SK-N-SH (cell line): Measurements from ENCODE around the gene CHD9. TPM values are rescaled to one million over a fixed set of nuclear protein-coding genes. Genes with fewer than 3 reads are reported as not detected.
A peak's percentile ranks its signal among the peaks of the same experiment; 100 is the strongest.

ENCODE experiments used
- CTCF ChIA-PET: fragments of 300-600, 350-600 bp; formaldehyde crosslinking; extraction: SDS; loops from one replicate; lab custom pipeline; 2021; lab: Yijun Ruan, JAX
- POLR2A ChIA-PET: fragments of 350-600 bp; sonication (Branson Sonifier 250); formaldehyde crosslinking; extraction: SDS; loops from one replicate; lab custom pipeline; 2020; ENCODE audit warnings: antibody characterized with exemption, inconsistent platforms; lab: Yijun Ruan, JAX
- DNase-seq: peaks from one replicate; pipeline ENCODE4 v3.0.0; 2012
- H2AFZ ChIP-seq: fragments of 200-600 bp; sonication (generic); 2 replicates; pipeline ENCODE4 v1.8.1; 2016; ENCODE audit warnings: antibody characterized with exemption, mild to moderate bottlenecking, low read depth
- H3F3A ChIP-seq: fragments of 200-600 bp; sonication (generic); replicated peaks from 2 replicates; pipeline ENCODE3; 2016; ENCODE audit warnings: antibody characterized with exemption, mild to moderate bottlenecking; ENCODE audit not compliant: insufficient read depth
- H3K27ac ChIP-seq, 2 experiments: fragments of 200-500 bp in 1 of 2; fragments of 200-600 bp in 1 of 2; sonication (Bioruptor generic) in 1 of 2; sonication (generic), shearing (Covaris generic) in 1 of 2; 2 replicates each; pipeline versions ENCODE4 v1.5.1 to v1.6.1; 2014 to 2016; ENCODE audit warnings: low read depth in 2 of 2, inconsistent platforms in 1 of 2, low read length in 1 of 2, mild to moderate bottlenecking in 1 of 2, mixed read lengths in 1 of 2
- H3K27me3 ChIP-seq: fragments of 200-600 bp; sonication (generic), shearing (Covaris generic); 2 replicates; pipeline ENCODE4 v1.6.1; 2016; ENCODE audit warnings: mixed run types; ENCODE audit not compliant: insufficient read depth
- H3K36me3 ChIP-seq, 2 experiments: fragments of 200-500 bp in 1 of 2; fragments of 200-600 bp in 1 of 2; sonication (Bioruptor generic) in 1 of 2; sonication (generic) in 1 of 2; replicated peaks in 1 of 2; 2 replicates each; pipeline versions ENCODE3 to v1.5.1; 2014 to 2016; ENCODE audit warnings: low read length in 1 of 2, mild to moderate bottlenecking in 1 of 2; ENCODE audit not compliant: insufficient read depth in 2 of 2, control insufficient read depth in 1 of 2
- H3K4me1 ChIP-seq, 2 experiments: fragments of 200-500 bp in 1 of 2; fragments of 200-600 bp in 1 of 2; sonication (Bioruptor generic) in 1 of 2; sonication (generic), shearing (Covaris generic) in 1 of 2; 2 replicates each; pipeline versions ENCODE4 v1.5.1 to v1.6.1; 2014 to 2016; ENCODE audit warnings: low read depth in 1 of 2, low read length in 1 of 2, mixed run types in 1 of 2; ENCODE audit not compliant: insufficient read depth in 2 of 2, control insufficient read depth in 1 of 2
- H3K4me2 ChIP-seq: fragments of 200-600 bp; sonication (generic), shearing (Covaris generic); 2 replicates; pipeline ENCODE4 v1.6.1; 2017; ENCODE audit warnings: mixed run types
- H3K4me3 ChIP-seq, 2 experiments: fragments of 200-500 bp in 1 of 2; fragments of 200-600 bp in 1 of 2; sonication (Bioruptor generic) in 1 of 2; sonication (generic), shearing (Covaris generic) in 1 of 2; 2 replicates each; pipeline versions ENCODE4 v1.5.1 to v1.8.1; 2014 to 2016; ENCODE audit warnings: low read depth in 2 of 2, inconsistent platforms in 1 of 2, low read length in 1 of 2, mild to moderate bottlenecking in 1 of 2, mixed read lengths in 1 of 2, moderate library complexity in 1 of 2
- H3K79me2 ChIP-seq: fragments of 200-600 bp; sonication (generic); 2 replicates; pipeline ENCODE4 v1.8.1; 2017; ENCODE audit warnings: mild to moderate bottlenecking; ENCODE audit not compliant: insufficient read depth
- H3K9ac ChIP-seq: fragments of 200-600 bp; sonication (generic); 2 replicates; pipeline ENCODE4 v1.6.1; 2017; ENCODE audit warnings: mixed run types
- H3K9me2 ChIP-seq: fragments of 200-600 bp; sonication (generic); 2 replicates; pipeline ENCODE4 v1.6.1; 2017; ENCODE audit warnings: mixed run types
- H3K9me3 ChIP-seq: fragments of 200-600 bp; sonication (generic); 2 replicates; pipeline ENCODE4 v1.6.1; 2017; ENCODE audit warnings: mixed run types, mild to moderate bottlenecking, moderate library complexity
- H4K20me1 ChIP-seq: fragments of 200-600 bp; sonication (generic); 2 replicates; pipeline ENCODE4 v1.6.1; 2017; ENCODE audit warnings: mild to moderate bottlenecking, mixed run types; ENCODE audit not compliant: insufficient read depth
- CHD2 ChIP-seq: fragments of 150-350 bp; IDR thresholded peaks from 2 replicates; pipeline ENCODE4 v1.6.1; 2018; ENCODE audit warnings: low read length; ENCODE audit not compliant: partially characterized antibody
- ELF1 ChIP-seq: IDR thresholded peaks from 2 replicates; pipeline ENCODE4 v1.4.0; 2012
- FOSL2 ChIP-seq: IDR thresholded peaks from 2 replicates; pipeline ENCODE4 v1.4.0; 2012; ENCODE audit warnings: low read depth, mild to moderate bottlenecking, moderate library complexity, borderline replicate concordance
- FOXJ3 ChIP-seq: sonication (generic); formaldehyde crosslinking; IDR thresholded peaks from 2 replicates; pipeline ENCODE4 v1.5.1; 2020; ENCODE audit warnings: mild to moderate bottlenecking, missing genetic modification reagents
- FOXM1 ChIP-seq: IDR thresholded peaks from 2 replicates; pipeline ENCODE4 v1.4.0; 2012; ENCODE audit warnings: low read depth, mild to moderate bottlenecking
- GABPA ChIP-seq: IDR thresholded peaks from 2 replicates; pipeline ENCODE4 v1.4.0; 2012; ENCODE audit warnings: low read depth, mild to moderate bottlenecking
- MAX ChIP-seq: IDR thresholded peaks from 2 replicates; pipeline ENCODE4 v1.4.0; 2012; ENCODE audit warnings: low read depth
- MEF2A ChIP-seq: IDR thresholded peaks from 2 replicates; pipeline ENCODE4 v1.4.0; 2012; ENCODE audit warnings: low read depth, borderline replicate concordance
- MXI1 ChIP-seq: IDR thresholded peaks from 2 replicates; pipeline ENCODE4 v1.6.1; 2012; ENCODE audit warnings: mild to moderate bottlenecking, low read depth, low read length, improper control_type of control experiment
- NFIC ChIP-seq: IDR thresholded peaks from 2 replicates; pipeline ENCODE4 v1.4.0; 2012; ENCODE audit warnings: borderline replicate concordance
- POLR2AphosphoS5 ChIP-seq: IDR thresholded peaks from 2 replicates; pipeline ENCODE4 v1.6.1; 2012; ENCODE audit warnings: low read depth, low read length
- RAD21 ChIP-seq: IDR thresholded peaks from 2 replicates; pipeline ENCODE4 v1.6.1; 2012; ENCODE audit warnings: mild to moderate bottlenecking, low read length
- RCOR1 ChIP-seq: fragments of 150-350 bp; IDR thresholded peaks from 2 replicates; pipeline ENCODE4 v1.6.1; 2017; ENCODE audit warnings: antibody characterized with exemption, low read length
- REST ChIP-seq: IDR thresholded peaks from 2 replicates; pipeline ENCODE4 v1.6.1; 2012; ENCODE audit warnings: mild to moderate bottlenecking, low read depth, low read length, moderate library complexity
- RXRA ChIP-seq: IDR thresholded peaks from 2 replicates; pipeline ENCODE4 v1.4.0; 2012; ENCODE audit warnings: low read depth, mild to moderate bottlenecking, borderline replicate concordance
- SIN3A ChIP-seq: IDR thresholded peaks from 2 replicates; pipeline ENCODE4 v1.6.1; 2012; ENCODE audit warnings: low read depth, mild to moderate bottlenecking, low read length, moderate library complexity, borderline replicate concordance
- SMC3 ChIP-seq: IDR thresholded peaks from 2 replicates; pipeline ENCODE4 v1.6.1; 2012; ENCODE audit warnings: low read depth, low read length, improper control_type of control experiment
- TCF12 ChIP-seq: IDR thresholded peaks from 2 replicates; pipeline ENCODE4 v1.4.0; 2012
- TEAD4 ChIP-seq: IDR thresholded peaks from 2 replicates; pipeline ENCODE4 v1.4.0; 2012; ENCODE audit warnings: mild to moderate bottlenecking, borderline replicate concordance; ENCODE audit not compliant: insufficient read depth
- USF2 ChIP-seq: fragments of 150-350 bp; IDR thresholded peaks from 2 replicates; pipeline ENCODE4 v1.6.1; 2017; ENCODE audit warnings: antibody characterized with exemption, low read length, low read depth, borderline replicate concordance
- YY1 ChIP-seq: IDR thresholded peaks from 2 replicates; pipeline ENCODE4 v1.4.0; 2012; ENCODE audit warnings: low read depth, mild to moderate bottlenecking
- whole genome bisulfite sequencing: methylation state at CpG from one replicate; pipeline ENCODE4 v1.1.6; 2017; ENCODE audit warnings: low lambda C conversion rate; 5-methylcytosine and 5-hydroxymethylcytosine counted together
- polyA plus RNA-seq, 3 experiments: library from polyadenylated mRNA; depleted of rRNA; stranded (reverse); fragments of >200 nt; gene quantifications; 2 replicates each; pipeline ENCODE4 v1.2.3, GENCODE V29; 2012
- TF ChIP-seq, protein P1 (sequence below): fragments of 150-350 bp; IDR thresholded peaks from 2 replicates; pipeline ENCODE4 v1.6.1; 2016; ENCODE audit warnings: mild to moderate bottlenecking, low read depth, low read length

Gene CHD9
- polyA plus RNA-seq, 1 of the 3 experiments (the other 2 are of a cell fraction), result 6.2 TPM

DNA sequence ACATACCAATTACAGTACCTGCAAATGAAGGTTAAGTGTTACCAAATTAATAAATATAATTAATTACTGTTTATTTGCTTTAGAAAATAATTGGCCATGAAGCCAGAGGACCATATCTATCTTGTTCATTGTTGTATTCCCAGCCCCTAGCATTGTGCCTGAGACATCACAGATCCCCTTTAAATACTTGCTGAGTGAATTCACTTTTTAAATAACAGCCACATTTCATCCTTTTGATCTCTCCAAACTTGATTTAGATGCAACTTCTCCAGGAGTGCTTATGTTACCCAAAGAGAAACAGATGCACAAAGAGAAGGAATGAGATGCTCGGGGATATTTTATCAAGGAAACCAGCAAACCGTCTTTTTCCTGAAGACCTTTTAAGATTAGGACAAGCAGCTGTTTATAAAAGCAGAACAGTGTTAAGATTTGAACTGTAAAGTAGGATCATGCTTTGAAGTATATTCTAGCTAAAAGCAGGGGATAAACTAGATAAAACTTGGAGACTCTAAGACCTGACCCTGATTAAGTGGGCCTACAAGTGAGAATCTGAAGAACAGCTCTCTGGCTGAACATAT lies 66.3 kb downstream of the CHD9 start:
- Histone ChIP-seq H3K4me1 (no peaks in the 10 kb centered on the region), H3K36me3 (peaks cover 0 to 3% of the 10 kb centered on the region in 2 experiments), H3K9me2 (no peaks in the 10 kb centered on the region), H3K27ac (peak overlapping the region; percentile 30 to 36; a peak in 3 of 4 replicates), H3K27me3 (no peaks in the 10 kb centered on the region), H3K9ac (no peak overlapping the region), H4K20me1 (no peaks in the 10 kb centered on the region), H3K4me3 (no peak overlapping the region), H3K9me3 (no peaks in the 10 kb centered on the region), H2AFZ (no peak overlapping the region), H3K4me2 (no peak overlapping the region), H3K79me2 (peaks cover 28% of the 10 kb centered on the region), H3F3A (peaks cover 10% of the 10 kb centered on the region)
- TF ChIP-seq TCF12 (0 out of 2 replicates have a peak, but pooled peaks have one; percentile 5), SMC3 (no peak), RXRA (no peak), ELF1 (no peak)
- DNase-seq, result no peak
- ChIA-PET POLR2A (no interaction called here), CTCF (interaction anchor here (0.8 to 1.8 kb wide), 5 partner anchors 9 to 87 kb away, joined by 3 to 6 read pairs (median 4); partner anchors contain the start of gene CHD9)
- 88% methylated on average over 2 of the region's 2 CpGs for whole genome bisulfite sequencing

DNA sequence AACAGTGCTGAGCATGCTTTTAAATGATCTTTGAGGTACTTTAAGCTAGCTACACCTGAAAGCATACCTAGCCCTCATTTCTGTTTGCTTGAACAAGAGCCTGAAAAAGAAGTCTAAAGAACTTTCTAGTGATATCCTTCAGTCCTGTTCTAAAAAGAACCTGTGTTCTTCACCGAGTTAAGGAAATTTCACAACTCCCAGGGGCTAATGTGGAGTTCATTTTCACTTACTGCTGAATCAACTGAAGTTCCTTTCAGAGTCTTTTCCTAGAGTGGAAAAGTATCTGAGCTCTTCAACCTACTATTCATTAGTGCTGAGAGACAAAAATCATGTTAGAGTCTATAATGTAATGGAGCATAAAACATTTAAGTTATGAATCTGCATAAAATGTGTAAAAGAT lies 66.9 kb downstream of the CHD9 start:
- Histone ChIP-seq H3K4me2 (no peak overlapping the region), H3K4me1 (no peaks in the 10 kb centered on the region), H3K79me2 (peaks cover 29% of the 10 kb centered on the region), H2AFZ (no peak overlapping the region), H3K27ac (peak overlapping the region; percentile 30 to 36; a peak in 2 of 4 replicates), H3K9me3 (no peaks in the 10 kb centered on the region), H3K27me3 (no peaks in the 10 kb centered on the region), H3K9ac (no peak overlapping the region), H3K36me3 (peaks cover 0 to 3% of the 10 kb centered on the region in 2 experiments), H3K4me3 (no peak overlapping the region), H3K9me2 (no peaks in the 10 kb centered on the region), H4K20me1 (no peaks in the 10 kb centered on the region), H3F3A (peaks cover 10% of the 10 kb centered on the region)
- TF ChIP-seq FOSL2 (no peak), GABPA (no peak), RXRA (no peak), USF2 (no peak), RAD21 (no peak), SMC3 (no peak), NFIC (no peak), POLR2AphosphoS5 (no peak), YY1 (no peak), TEAD4 (no peak), MXI1 (no peak), FOXJ3 (no peak), RCOR1 (no peak), MAX (no peak), FOXM1 (no peak), CHD2 (no peak), MEF2A (no peak), REST (no peak), SIN3A (no peak)
- TF ChIP-seq, protein P1, sequence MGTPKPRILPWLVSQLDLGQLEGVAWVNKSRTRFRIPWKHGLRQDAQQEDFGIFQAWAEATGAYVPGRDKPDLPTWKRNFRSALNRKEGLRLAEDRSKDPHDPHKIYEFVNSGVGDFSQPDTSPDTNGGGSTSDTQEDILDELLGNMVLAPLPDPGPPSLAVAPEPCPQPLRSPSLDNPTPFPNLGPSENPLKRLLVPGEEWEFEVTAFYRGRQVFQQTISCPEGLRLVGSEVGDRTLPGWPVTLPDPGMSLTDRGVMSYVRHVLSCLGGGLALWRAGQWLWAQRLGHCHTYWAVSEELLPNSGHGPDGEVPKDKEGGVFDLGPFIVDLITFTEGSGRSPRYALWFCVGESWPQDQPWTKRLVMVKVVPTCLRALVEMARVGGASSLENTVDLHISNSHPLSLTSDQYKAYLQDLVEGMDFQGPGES, result no peak
- 69% methylated on average over 1 of the region's 1 CpG for WGBS
- POLR2A ChIA-PET, result no interaction called here
- CTCF ChIA-PET, result interaction anchor here (0.8 to 1.8 kb wide), 5 partner anchors 9 to 87 kb away, joined by 3 to 6 read pairs (median 4); partner anchors contain the start of gene CHD9
- no peak for DNase-seq
